Uterus (tissue), 4 donors: ENCODE measurements around the gene NSFL1C. TPM values are rescaled to one million over a fixed set of nuclear protein-coding genes. Genes with fewer than 3 reads are reported as not detected.

Experiments
- DNase-seq, 2 donors: peaks; one replicate each; pipeline ENCODE4 v3.0.0-alpha.2; 2019 to 2020
- H3K27ac ChIP-seq, 2 donors: fragments of 200-600 bp; sonication (generic); 1 replicate in 1 of 2; 2 replicates in 1 of 2; pipeline ENCODE4 v1.5.1; 2016 to 2018
- H3K27me3 ChIP-seq, 2 donors: fragments of 200-600 bp; sonication (generic); one replicate each; pipeline ENCODE4 v1.5.1; 2018 to 2019; ENCODE audit warnings: control low read depth in 1 of 2
- H3K36me3 ChIP-seq, 2 donors: fragments of 200-600 bp; sonication (generic); one replicate each; pipeline ENCODE4 v1.5.1; 2019; ENCODE audit warnings: control low read depth in 1 of 2
- H3K4me1 ChIP-seq, 2 donors: fragments of 200-600 bp; sonication (generic); one replicate each; pipeline ENCODE4 v1.5.1; 2018 to 2019; ENCODE audit warnings: control low read depth in 1 of 2
- H3K4me3 ChIP-seq, 2 donors: fragments of 200-600 bp; sonication (generic); 1 replicate in 1 of 2; 2 replicates in 1 of 2; pipeline ENCODE4 v1.5.1; 2018 to 2019; ENCODE audit warnings: mild to moderate bottlenecking in 1 of 2
- H3K9me3 ChIP-seq, 2 donors: fragments of 200-600 bp; sonication (generic); one replicate each; pipeline ENCODE4 v1.5.1; 2019; ENCODE audit warnings: control low read depth in 1 of 2
- CTCF ChIP-seq, 4 experiments: fragments of 200-600 bp in 2 of 4; fragments of 450-650 bp in 2 of 4; sonication (generic) in 2 of 4; IDR thresholded peaks; one replicate each; pipeline ENCODE4 v1.5.1; 2016 to 2019; ENCODE audit warnings: antibody characterized with exemption in 4 of 4, mild to moderate bottlenecking in 2 of 4, moderate library complexity in 1 of 4
- POLR2A ChIP-seq, 2 donors: fragments of 450-650 bp; IDR thresholded peaks; one replicate each; pipeline ENCODE4 v1.6.1; 2016; ENCODE audit warnings: antibody characterized with exemption in 2 of 2, mild to moderate bottlenecking in 1 of 2, moderate library complexity in 1 of 2
- intact Hi-C: fragments of 100-400 bp; cut with DNase I; formaldehyde crosslinking; loops from one replicate; pipeline ENCODE4 v1.15.1; 2023; ENCODE audit warnings: low total_unique reads
- total RNA-seq, 4 donors: library from RNA; depleted of rRNA in 3 of 4; stranded (reverse); fragments of >200 nt in 3 of 4; gene quantifications; one replicate each; pipeline versions ENCODE4 v1.1.0 to v1.2.4, GENCODE V29; 2014 to 2023
- donor health status: DM: yes; HTN: yes; CAD: no.

NSFL1C gene
- total RNA-seq, 4 donors from 2014 or later, result 18.7 to 67.8 (median 35.8) TPM

GRCh38 chr20:1431158-1431557, 35.5 kb downstream of the NSFL1C start:
- H3K9me3 ChIP-seq, result no peaks in the 10 kb centered on the region
- no peaks in the 10 kb centered on the region for H3K4me1 ChIP-seq
- H3K27ac ChIP-seq, result no peak overlapping the region
- no peaks in the 10 kb centered on the region for H3K36me3 ChIP-seq
- no peaks in the 10 kb centered on the region for H3K27me3 ChIP-seq
- H3K4me3 ChIP-seq, result no peak overlapping the region
- no peak for DNase-seq
- intact Hi-C loops, result no loop called here
- TF ChIP-seq CTCF (IDR thresholded peaks at IDR 0.05), result no peak
- no peak for TF ChIP-seq POLR2A (IDR thresholded peaks at IDR 0.05)

GRCh38 chr20:1430004-1430451, 36.6 kb downstream of the NSFL1C start:
- TF ChIP-seq CTCF (IDR thresholded peaks at IDR 0.05), result no peak
- TF ChIP-seq POLR2A (IDR thresholded peaks at IDR 0.05), result no peak
- no peak for DNase-seq
- no peak overlapping the region for H3K4me3 ChIP-seq
- H3K9me3 ChIP-seq, result no peaks in the 10 kb centered on the region
- no peaks in the 10 kb centered on the region for H3K36me3 ChIP-seq
- no peaks in the 10 kb centered on the region for H3K27me3 ChIP-seq
- intact Hi-C loops, result no loop called here
- H3K4me1 ChIP-seq, result no peaks in the 10 kb centered on the region
- peak overlapping the region in 1 of 2 donors; percentile 56 for H3K27ac ChIP-seq

GRCh38 chr20:1429143-1429728, 37.4 kb downstream of the NSFL1C start:
- Histone ChIP-seq H3K4me3 (no peak overlapping the region), H3K27ac (peak overlapping the region in 1 of 2 donors; percentile 54), H3K4me1 (no peaks in the 10 kb centered on the region), H3K27me3 (no peaks in the 10 kb centered on the region), H3K36me3 (no peaks in the 10 kb centered on the region), H3K9me3 (no peaks in the 10 kb centered on the region)
- intact Hi-C loops, result no loop called here
- DNase-seq, result no peak
- TF ChIP-seq POLR2A (IDR thresholded peaks at IDR 0.05) (no peak), CTCF (IDR thresholded peaks at IDR 0.05) (no peak)

- no peak overlapping the region for H3K27ac ChIP-seq
- TF ChIP-seq POLR2A (IDR thresholded peaks at IDR 0.05), result no peak
- TF ChIP-seq CTCF (IDR thresholded peaks at IDR 0.05), result no peak
- H3K4me1 ChIP-seq, result no peaks in the 10 kb centered on the region
- no peaks in the 10 kb centered on the region for H3K27me3 ChIP-seq
- no peak for DNase-seq
- no peaks in the 10 kb centered on the region for H3K36me3 ChIP-seq
- H3K4me3 ChIP-seq, result no peak overlapping the region
- H3K9me3 ChIP-seq, result no peaks in the 10 kb centered on the region
- intact Hi-C loops, result no loop called here
Observed at GRCh38 chr20:1427457-1428054, 39.1 kb downstream of the NSFL1C start.

- H3K27ac ChIP-seq, result no peak overlapping the region
- intact Hi-C loops, result no loop called here
- no peaks in the 10 kb centered on the region for H3K4me1 ChIP-seq
- DNase-seq, result no peak
- H3K9me3 ChIP-seq, result no peaks in the 10 kb centered on the region
- TF ChIP-seq POLR2A (IDR thresholded peaks at IDR 0.05), result no peak
- no peak for TF ChIP-seq CTCF (IDR thresholded peaks at IDR 0.05)
- H3K27me3 ChIP-seq, result no peaks in the 10 kb centered on the region
- no peak overlapping the region for H3K4me3 ChIP-seq
- no peaks in the 10 kb centered on the region for H3K36me3 ChIP-seq
Observed at GRCh38 chr20:1426231-1426849, 40.3 kb downstream of the NSFL1C start.
